Measurements from ENCODE around the gene SLC7A5. TPM values are rescaled to one million over a fixed set of nuclear protein-coding genes. Genes with fewer than 3 reads are reported as not detected.

Gene SLC7A5
- total RNA-seq, 1 donor from 2014 or later, result 13.5 TPM

DNA sequence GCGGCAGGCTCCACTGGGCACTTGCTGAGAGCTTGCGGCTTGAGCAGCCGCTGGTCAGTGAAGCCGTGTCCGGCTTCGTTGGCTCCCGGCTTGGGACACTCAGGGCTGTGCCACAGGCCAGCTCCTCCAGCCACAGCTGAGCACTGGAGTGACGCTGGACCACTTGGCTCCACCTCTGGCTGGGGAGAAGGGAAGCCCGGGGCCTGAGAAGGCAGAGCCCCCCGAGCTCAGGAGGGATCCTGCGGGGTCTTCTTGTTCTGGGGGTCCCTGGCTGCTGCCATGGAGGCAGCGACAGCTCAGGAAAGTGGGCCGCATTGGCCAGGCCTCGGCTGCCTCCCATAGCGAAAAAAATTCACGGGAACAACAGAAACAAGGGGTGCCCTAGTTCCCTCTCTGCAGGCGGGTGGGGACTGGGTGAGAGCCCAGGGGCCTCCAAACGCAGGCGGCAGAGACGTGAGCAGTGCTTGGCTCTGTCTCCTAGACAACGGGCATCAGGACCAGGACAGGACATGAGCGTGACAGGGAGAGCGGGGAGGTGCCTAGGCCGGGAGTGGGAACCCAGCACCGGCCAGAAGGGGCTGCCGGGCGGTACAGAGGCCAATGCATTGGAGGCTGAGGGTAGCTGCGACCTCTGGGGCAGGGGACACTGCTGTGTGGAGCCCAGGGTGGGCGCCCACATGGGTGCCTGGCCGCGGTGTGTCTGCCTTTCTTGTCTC lies 37.7 kb downstream of the SLC7A5 start:
- H3K36me3 ChIP-seq, result peaks cover 20% of the 10 kb centered on the region
- H3K9me3 ChIP-seq, result no peaks in the 10 kb centered on the region
- no peaks in the 10 kb centered on the region for H3K27me3 ChIP-seq
- DNase-seq, result no peak
- no peak overlapping the region for H3K4me3 ChIP-seq
- intact Hi-C loops (cut with DNase I), result no loop called here
- TF ChIP-seq, protein P1, sequence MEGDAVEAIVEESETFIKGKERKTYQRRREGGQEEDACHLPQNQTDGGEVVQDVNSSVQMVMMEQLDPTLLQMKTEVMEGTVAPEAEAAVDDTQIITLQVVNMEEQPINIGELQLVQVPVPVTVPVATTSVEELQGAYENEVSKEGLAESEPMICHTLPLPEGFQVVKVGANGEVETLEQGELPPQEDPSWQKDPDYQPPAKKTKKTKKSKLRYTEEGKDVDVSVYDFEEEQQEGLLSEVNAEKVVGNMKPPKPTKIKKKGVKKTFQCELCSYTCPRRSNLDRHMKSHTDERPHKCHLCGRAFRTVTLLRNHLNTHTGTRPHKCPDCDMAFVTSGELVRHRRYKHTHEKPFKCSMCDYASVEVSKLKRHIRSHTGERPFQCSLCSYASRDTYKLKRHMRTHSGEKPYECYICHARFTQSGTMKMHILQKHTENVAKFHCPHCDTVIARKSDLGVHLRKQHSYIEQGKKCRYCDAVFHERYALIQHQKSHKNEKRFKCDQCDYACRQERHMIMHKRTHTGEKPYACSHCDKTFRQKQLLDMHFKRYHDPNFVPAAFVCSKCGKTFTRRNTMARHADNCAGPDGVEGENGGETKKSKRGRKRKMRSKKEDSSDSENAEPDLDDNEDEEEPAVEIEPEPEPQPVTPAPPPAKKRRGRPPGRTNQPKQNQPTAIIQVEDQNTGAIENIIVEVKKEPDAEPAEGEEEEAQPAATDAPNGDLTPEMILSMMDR (IDR thresholded peaks at IDR 0.05), result no peak
- H3K27ac ChIP-seq, result no peak overlapping the region
- H3K4me1 ChIP-seq, result no peaks in the 10 kb centered on the region
- ATAC-seq, result no peak

GRCh38 chr16:87830673-87831420 lies 38.5 kb downstream of the SLC7A5 start:
- Histone ChIP-seq H3K4me3 (no peak overlapping the region), H3K4me1 (no peaks in the 10 kb centered on the region), H3K36me3 (peaks cover 14% of the 10 kb centered on the region), H3K27ac (no peak overlapping the region), H3K9me3 (no peaks in the 10 kb centered on the region), H3K27me3 (no peaks in the 10 kb centered on the region)
- ATAC-seq (no peak), DNase-seq (no peak)
- intact Hi-C loops (cut with DNase I), result no loop called here
- TF ChIP-seq, protein P1 (IDR thresholded peaks at IDR 0.05), result no peak

GRCh38 chr16:87829988-87830672 lies 39.2 kb downstream of the SLC7A5 start:
- TF ChIP-seq, protein P1 (IDR thresholded peaks at IDR 0.05), result no peak
- Histone ChIP-seq H3K4me1 (no peaks in the 10 kb centered on the region), H3K36me3 (peaks cover 11% of the 10 kb centered on the region), H3K27ac (no peak overlapping the region), H3K27me3 (peaks cover 5% of the 10 kb centered on the region), H3K4me3 (no peak overlapping the region), H3K9me3 (no peaks in the 10 kb centered on the region)
- no peak for DNase-seq
- intact Hi-C loops (cut with DNase I), result no loop called here
- no peak for ATAC-seq

GRCh38 chr16:87829622-87829980 lies 39.7 kb downstream of the SLC7A5 start:
- ATAC-seq, result no peak
- intact Hi-C loops (cut with DNase I), result no loop called here
- Histone ChIP-seq H3K27ac (no peak overlapping the region), H3K27me3 (peaks cover 10% of the 10 kb centered on the region), H3K36me3 (peaks cover 11% of the 10 kb centered on the region), H3K4me1 (no peaks in the 10 kb centered on the region), H3K4me3 (no peak overlapping the region), H3K9me3 (no peaks in the 10 kb centered on the region)
- DNase-seq, result no peak
- TF ChIP-seq, protein P1 (IDR thresholded peaks at IDR 0.05), result no peak

GRCh38 chr16:87828907-87829621 lies 40.2 kb downstream of the SLC7A5 start:
- TF ChIP-seq, protein P1 (IDR thresholded peaks at IDR 0.05), result no peak
- no peak for ATAC-seq
- peaks cover 11% of the 10 kb centered on the region for H3K36me3 ChIP-seq
- no peak for DNase-seq
- intact Hi-C loops (cut with DNase I), result no loop called here
- H3K27me3 ChIP-seq, result peaks cover 12% of the 10 kb centered on the region
- H3K9me3 ChIP-seq, result no peaks in the 10 kb centered on the region
- H3K4me3 ChIP-seq, result no peak overlapping the region
- no peak overlapping the region for H3K27ac ChIP-seq
- H3K4me1 ChIP-seq, result no peaks in the 10 kb centered on the region
